ENCODE data around the gene SNAP23.
A peak's percentile ranks its signal among the peaks of the same experiment; 100 is the strongest.

The SNAP23 gene

DNA sequence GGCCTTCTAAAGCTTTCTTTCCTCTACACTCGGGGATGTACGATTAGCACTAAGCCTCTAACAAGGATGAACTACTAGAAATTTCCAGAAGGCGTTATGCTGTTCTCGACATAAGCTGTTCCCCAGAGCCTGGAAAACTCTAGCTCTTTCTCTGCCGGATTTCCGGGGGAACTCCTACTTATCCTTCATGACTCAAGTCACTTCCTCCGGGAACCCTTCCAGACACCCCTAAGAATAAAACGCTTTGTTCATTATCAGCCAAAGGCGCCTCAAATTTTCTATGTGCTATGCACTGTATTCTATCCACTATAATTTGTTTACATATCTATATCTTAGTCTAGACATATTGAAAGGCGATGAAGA lies 455 bp upstream of the SNAP23 start:
- peak in 1 of 2 donors; percentile 13 for DNase-seq (ENCODE audit: low read depth in 1 of 2, low spot score in 1 of 2)

DNA sequence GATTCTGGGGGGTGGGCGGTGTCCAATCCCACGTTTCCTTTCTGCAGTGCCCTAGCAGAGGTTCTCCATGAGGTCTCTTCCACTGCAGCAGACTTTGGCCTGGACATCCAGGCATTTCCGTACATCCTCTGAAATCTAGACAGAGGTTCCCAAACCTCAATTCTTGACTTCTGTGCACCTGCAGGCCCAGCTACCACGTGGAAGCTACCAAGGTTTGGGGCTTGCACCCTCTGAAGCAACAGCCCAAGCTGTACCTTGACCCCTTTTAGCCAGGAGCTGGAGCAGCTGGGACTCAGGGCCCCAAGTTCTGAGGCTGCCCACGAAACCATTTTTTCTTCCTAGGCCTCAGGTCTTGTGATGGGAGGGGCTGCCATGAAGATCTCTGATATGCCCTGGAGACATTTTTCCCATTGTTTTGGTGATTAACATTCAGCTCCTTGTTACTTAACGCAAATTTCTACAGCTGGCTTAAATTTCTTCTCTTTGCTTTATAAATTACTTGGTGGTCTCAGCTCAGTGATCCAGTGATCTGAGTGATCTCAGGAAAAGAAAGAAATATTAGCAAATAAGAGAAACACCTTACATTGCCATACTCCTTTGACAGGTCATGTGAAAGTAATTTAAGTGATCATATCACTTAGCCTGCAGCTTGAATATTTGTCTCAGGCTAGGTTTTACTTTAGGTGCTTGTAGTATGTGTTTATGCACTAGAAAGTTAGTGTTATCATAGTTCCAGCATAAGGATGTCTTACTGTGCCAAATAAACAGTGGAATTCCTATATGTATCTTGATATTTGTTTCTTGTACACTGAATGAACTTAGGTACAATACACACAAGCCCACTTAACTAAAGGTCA lies 3.0 kb downstream of the SNAP23 start:
- DNase-seq (ENCODE audit: low read depth in 1 of 2, low spot score in 1 of 2): no peak

DNA sequence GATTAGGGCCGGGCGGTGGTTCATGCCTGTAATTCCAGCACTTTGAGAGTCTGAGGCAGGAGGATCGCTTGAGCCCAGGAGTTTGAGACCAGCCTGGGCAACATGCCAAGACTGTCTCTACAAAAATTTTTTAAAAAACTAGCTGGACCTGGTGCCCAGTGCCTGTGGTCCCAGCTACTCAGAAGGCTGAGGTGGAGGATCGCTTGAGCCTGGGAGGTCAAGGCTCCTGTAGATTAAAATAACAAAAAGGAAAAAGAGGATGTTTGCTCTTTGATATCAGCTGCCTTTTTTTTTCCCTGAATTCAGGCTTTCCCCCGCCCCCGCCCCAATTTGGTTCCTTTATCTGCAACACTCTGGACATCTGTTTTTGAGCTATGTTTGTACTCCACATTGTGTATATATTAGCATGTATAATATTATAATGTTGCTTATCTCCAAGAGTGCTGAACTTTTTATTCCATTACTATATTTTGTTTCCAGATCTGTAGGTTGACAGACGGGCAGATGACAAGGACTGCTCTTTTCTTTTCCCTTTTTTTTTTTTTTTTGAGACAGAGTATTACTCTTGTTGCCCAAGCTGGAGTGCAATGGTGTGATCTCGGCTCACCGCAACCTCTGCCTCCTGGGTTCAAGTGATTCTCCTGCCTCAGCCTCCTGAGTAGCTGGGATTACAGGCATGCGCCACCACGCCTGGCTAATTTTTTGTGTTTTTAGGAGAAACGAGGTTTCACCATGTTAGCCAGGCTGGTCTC lies 4.6 kb downstream of the SNAP23 start:
- DNase-seq (ENCODE audit: low read depth in 1 of 2, low spot score in 1 of 2): no peak

DNA sequence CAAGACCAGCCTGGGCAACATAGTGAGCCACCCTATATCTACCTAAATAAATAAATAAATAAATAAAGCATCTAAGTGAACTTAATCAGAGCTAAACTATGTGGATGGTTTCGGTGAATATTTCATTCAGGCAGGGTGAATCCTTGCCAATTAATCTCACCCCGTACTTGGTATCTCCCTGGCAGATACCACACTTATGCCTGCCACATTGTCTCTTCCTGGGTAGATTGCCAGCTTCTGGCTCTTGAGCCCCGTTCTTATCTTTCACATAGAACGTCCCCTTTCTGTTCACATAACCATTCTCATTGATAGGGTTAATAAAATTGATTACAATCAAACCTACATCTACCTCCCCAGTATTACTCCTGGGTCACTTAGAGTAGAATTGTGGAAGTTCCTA lies 7.0 kb downstream of the SNAP23 start:
- no peak for DNase-seq (ENCODE audit: low read depth in 1 of 2, low spot score in 1 of 2)

DNA sequence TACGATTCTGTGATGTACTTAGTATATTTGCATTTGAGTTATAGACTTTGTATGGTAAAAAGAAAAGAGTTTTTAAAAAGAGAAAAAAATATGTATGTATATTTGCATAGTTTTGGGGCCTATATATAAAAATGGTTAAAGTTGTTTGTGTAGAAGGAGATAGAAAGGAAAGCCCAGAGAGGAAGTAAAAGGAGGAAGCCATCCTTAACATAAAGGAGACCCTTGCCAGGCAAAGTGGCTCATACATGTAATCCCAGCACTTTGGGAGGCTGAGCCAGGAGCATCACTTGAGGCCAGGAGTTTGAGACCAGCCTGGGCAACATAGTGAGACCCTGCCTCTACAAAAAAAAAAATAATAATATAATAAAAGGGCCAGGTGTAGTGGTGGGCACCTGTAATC lies 8.4 kb downstream of the SNAP23 start:
- no peak for DNase-seq (ENCODE audit: low read depth in 1 of 2, low spot score in 1 of 2)

DNA sequence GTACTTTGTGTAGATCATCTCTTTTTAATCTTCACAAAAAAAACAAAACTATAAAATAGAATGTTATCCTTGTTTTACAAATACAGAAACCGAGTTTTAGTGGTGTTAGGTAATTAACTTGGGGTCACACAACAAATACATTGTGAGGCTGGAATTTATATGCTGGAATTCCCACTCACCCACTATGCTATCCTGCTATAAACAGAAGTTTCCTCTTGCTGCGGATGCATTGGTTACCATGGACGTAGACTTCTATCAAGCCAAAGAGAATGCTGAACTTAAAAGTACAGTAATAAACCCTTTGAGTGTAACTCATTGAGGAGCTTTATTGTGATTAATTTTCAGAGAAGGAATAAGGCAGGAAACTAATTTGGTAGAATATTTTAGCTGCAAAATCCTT lies 9.2 kb downstream of the SNAP23 start:
- DNase-seq (ENCODE audit: low read depth in 1 of 2, low spot score in 1 of 2): no peak

DNA sequence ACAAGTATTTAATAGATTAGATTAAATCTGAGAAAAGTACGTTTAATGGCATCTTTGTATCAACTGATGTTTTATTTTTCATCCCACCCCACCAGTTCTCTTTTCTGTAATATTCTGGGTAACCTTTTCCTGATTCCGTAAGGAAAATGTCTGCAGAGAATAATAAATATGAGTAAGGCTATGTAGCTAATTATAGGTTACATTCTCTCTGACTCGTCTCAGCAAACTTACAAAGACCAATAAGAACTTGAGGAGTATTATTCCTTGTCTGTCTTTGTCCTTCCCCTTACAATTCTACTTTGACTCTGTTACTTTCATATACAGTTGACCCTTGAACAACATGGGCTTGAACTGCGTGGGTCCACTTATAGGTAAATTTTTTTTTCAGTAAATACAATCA lies 12.1 kb downstream of the SNAP23 start:
- DNase-seq (ENCODE audit: low read depth in 1 of 2, low spot score in 1 of 2): no peak

DNA sequence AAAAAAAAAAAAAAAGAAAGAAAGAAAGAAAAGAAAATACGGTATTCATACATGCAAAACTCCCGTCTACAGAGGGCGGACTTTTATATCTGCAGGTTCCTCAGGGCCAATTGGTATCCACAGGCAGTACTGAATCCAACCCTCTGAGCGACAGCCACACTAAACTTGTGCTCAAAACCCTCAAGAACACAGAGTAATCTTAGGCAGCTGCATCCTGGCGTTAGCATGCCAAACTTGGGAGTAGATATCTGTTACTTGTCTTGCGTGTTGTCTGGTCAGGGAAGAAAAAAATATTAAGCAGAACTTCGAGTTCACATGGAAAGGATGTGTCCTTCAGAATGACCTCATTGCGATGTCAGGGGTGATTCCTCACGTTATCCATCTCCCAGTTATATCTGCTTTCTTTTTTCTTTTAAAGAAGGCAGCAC lies 12.8 kb downstream of the SNAP23 start:
- no peak for DNase-seq (ENCODE audit: low read depth in 1 of 2, low spot score in 1 of 2)

DNA sequence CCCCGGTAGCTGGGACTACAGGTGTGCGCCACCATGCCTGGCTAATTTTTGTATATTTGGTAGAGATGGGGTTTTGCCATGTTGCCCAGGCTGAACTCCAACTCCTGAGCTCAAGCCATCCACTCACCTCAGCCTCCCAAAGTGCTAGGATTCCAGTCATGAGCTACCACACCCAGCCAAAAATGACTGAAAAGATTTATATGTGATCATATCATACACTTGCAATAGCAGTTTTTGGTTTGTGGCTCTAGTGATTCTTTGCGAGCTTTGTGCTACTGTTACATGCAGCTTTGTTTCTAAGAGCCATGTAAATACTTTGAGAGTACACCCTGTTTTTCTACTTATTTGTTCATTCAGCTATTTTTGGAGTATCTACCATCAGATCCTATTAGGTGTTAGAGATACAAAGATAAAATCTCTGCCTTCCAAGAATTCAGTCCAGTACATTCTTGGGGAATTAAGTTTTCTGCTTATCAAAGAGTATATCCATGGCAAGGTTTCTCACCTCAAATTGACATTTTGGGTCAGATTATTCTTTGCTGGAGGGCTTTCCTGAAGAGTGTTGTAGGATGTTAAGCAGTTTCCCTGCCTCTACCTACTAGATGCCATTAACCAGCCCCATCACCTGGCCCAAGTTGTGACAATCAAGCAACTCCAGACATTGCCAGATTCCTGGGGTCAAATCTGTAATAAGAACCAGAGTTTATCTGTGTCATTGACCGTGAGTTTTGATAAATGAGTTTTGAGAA lies 15.0 kb downstream of the SNAP23 start:
- no peak for DNase-seq (ENCODE audit: low read depth in 1 of 2, low spot score in 1 of 2)

DNA sequence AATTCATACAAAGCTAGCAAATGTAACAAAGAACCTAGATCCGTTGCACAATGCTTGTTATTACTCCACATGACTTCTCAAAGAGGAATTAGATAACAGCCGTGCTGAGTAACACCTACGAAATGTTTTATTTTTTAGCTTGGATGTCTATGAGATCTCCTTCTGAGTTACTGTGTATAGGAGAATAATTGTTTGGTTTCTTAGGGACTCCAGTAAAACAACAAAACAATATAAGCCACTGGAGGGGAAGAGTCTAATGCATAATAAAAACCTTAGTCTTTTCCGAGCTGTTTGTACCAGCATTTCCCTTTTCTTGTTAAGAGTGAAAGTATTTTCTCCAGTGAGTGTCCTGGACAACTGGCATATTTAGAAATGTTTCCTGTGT lies 15.6 kb downstream of the SNAP23 start:
- no peak for DNase-seq (ENCODE audit: low read depth in 1 of 2, low spot score in 1 of 2)

DNA sequence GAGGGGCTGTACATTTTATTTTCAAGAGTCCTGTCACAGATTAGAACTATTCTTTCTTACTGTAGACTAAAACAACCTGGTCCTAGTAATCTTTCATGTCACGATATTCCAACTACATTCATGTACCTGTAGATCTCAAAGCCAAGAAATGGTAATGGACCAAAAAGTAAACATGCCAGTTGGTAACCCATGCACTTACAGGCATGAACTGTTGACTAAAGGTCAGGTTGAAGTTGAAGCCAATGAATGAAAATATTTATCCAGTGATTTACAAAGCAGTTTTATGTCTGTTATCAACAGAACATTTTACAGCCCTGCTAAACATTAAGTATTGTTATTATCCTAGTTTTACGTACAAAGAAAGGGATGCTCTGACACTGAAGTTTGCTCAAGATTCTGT lies 27.9 kb downstream of the SNAP23 start:
- no peak for DNase-seq (ENCODE audit: low read depth in 1 of 2, low spot score in 1 of 2)

DNA sequence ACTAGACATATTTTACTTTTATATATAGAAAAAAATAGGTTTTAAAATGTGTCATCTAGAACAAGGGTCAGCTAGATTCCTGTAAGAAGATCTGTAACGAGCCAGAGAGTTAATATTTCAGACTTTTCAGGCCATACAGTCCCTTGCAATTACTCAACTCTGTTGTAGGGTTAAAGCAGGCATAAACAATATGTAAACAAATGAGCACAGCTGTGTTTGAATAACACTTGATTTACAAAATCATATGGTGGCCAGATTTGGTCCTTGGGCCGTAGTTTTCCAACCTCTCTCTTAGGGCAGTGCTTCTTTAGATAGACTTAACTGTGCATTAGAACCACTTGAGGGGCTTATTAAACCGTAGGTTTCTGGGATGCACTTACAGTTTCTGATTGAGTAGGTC lies 33.5 kb downstream of the SNAP23 start:
- DNase-seq (ENCODE audit: low read depth in 1 of 2, low spot score in 1 of 2): no peak

DNA sequence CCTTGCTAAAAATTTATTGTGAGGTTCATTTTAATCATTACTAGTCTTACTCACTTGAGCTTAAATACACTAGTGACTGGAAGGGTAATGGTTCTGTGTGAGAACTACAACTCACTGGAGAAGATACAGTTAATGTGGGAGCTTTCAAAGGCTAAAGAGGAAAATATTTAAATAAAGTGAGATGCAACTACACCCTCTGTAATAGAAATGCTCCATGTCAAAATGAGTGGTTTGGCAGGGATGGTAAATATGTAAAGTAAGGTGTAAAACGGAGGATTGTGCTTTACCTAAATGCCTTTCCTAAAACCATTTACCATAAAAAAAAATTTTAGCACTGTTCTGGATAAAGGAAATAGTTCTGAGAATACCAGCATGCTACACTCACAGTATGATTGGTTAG lies 37.8 kb downstream of the SNAP23 start:
- no peak for DNase-seq (ENCODE audit: low read depth in 1 of 2, low spot score in 1 of 2)

DNA sequence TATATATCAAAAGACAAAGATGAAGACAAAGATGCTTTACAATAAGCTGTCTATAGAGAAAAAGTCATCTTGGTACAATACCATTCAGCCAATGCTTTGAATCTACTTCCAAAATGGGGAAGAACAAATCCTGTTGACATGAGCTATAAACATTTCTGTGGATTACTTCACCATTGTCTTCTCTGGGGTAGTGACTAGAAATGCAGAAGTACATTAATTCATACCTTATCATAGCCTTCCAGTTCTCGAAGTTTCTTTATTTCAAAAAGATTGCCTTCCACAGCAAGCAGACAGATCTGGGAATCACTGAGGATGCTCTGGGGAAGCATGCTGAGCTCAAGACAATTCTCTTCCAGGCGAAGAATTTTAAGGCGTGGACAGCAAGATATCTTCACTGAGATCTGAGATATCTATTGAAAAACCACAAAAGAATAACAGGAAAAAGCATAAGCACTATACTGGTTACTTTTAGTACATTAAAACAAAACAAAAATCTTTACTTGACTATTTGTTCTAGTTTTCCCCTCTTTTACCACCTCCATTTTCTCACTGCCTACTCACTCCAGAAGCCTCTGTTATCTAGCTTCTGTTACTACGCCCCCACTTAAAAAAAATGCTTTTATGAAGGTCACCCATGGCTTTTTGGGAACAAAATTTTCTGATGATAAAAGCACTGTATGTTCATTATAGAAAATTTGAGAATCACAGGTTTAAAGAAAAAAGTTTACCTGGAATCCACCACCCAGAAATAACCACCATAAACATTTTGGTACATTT lies 49.6 kb downstream of the SNAP23 start:
- DNase-seq (ENCODE audit: low read depth in 1 of 2, low spot score in 1 of 2): no peak

DNA sequence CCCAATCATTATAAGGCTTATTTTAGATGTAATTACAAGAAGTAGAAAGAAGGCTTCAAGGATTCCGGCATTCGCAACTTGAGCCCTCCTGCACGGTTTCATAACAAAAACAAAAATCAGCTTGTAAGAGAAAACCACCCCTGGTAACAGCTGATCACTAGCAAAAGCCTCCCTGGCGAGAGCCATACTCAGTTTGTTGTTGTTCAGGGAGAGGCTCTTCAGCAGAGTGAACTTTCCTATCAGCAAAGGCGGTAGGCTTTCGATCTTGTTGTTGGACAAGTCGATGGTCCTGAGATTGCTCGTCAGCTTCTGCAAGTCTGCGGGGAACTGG lies 52.4 kb downstream of the SNAP23 start:
- no peak for DNase-seq (ENCODE audit: low read depth in 1 of 2, low spot score in 1 of 2)

DNA sequence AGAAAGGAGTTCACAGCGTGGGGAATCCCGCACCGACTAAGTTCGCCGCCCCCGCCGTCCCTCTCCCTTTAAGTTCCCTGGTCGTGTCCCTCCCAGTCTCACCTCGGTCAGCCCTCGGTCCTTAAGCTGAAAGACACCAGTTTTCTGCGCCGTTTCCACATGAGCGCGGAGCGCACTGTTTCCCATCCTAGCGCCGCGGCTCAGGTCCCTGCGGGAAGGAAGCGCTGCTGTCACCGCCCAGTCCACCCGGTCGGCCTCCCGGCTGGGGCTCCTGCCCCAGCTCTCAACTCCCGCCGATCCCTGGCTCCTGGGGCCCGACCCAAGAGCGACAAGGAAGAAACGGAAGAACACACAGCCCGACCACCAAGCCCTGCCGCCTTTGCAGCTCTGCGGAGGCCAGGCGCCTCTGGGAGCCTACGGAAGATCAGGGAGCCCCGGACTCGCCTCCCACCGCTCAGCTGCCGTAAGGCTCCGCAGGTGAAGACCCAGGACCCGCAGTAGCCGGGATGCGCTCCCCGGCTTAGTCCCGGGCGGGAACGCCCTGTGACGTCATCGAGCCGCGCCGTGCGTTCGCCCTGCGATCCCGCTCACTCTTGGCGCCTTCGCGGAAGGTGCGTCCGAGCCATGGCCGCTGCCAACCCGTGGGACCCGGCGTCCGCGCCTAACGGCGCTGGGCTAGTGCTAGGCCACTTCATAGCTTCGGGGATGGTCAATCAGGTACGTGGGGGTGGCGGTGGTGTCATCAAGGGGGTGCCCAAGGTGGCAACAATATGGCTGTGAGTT lies 53.0 kb downstream of the SNAP23 start, which contains the start of the genes HAUS2 and LRRC57:
Gene HAUS2 (plus strand): TSS at position 590 of the 783 bp plus-strand sequence. CDS start 35 bp downstream, at position 625.
Gene LRRC57 (minus strand): TSS at position 545 of the 783 bp plus-strand sequence. CDS start 359 bp downstream, at position 186.
- peak; percentile 74 to 78 for DNase-seq (ENCODE audit: low read depth in 1 of 2, low spot score in 1 of 2)

DNA sequence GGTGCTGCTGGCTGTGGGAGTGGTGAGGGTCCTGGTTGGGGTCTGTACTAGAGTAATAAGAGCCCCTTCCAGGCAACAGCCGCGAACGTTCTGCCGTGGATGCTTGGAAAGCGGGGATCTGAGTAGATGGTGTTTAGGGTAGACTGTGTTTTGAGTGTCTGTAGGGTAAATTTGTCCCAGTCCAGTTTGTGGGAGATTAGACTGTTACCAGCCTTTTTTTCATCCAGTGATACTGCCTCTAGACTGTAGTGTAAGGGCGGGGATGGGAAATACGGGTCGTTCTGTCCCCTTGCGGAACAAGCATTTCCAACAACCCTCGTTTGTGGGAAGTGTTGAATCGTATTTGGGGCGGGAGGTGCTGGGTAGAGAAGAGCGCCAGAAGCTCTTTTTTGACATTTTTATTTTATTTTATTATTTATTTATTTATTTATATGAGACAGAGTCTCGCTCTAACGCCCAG lies 53.6 kb downstream of the SNAP23 start:
- DNase-seq (ENCODE audit: low read depth in 1 of 2, low spot score in 1 of 2): no peak

DNA sequence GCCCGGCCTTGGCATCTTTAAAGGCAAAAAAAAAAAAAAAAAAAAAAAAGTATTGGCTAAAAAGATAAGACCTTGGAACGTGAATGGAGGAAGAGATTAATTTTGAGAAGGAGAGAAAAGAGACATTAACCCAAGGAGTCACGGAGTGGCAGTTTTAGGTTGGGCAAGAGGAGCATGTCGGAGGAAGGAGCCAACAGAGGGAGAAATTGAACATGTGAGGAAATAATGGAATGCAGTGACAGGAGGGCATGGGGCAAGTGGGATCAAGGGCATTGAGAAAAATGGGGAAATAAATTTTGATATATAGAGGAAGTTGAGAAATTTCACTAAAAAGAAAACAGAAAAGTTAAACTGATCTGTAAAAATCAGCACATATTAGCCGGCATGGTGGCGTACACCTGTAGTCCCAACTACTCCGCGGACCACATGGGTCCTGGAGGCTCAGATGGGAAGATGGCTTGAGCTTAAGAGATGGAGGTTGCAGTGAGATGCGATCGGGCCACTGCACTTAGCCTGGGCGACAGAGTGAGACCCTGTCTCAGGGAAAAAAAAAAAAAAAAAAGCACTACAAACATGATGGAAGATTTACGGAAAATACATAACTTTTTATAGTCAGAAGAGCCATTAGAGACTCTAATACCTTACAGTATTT lies 54.4 kb downstream of the SNAP23 start:
- DNase-seq (ENCODE audit: low read depth in 1 of 2, low spot score in 1 of 2): no peak

DNA sequence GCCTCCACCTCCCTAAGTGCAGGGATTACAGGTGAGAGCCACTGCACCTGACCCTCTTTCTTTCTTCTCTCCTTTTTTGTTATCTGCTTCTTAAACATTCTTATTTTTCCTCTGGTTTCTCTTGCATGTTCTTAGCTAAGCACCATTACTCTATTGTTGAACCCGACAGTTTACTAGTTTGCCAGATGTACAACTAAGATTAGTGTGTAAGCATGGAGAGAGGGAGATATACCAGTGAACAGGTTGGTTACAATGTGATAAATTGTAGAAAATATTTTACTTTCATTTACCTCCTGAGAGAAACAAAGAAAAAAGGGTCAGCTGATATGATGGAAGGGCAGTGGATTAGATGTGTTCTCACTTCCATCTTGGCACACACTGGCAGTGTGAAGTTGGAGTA lies 58.1 kb downstream of the SNAP23 start:
- no peak for DNase-seq (ENCODE audit: low read depth in 1 of 2, low spot score in 1 of 2)
